ENCODE data around the gene HOXC13. TPM values are rescaled to one million over a fixed set of nuclear protein-coding genes. Genes with fewer than 3 reads are reported as not detected.

Gene HOXC13
- total RNA-seq, 1 experiment from 2014 or later, result 5.3 TPM

- intact Hi-C loops (cut with micrococcal nuclease), result no loop called here
- Mint-ChIP-seq H3K27ac (ENCODE audit: low read depth, unreplicated experiment) (no peak overlapping the region), H3K4me3 (ENCODE audit: unreplicated experiment) (no peak overlapping the region), H3K4me1 (ENCODE audit: insufficient read depth, unreplicated experiment) (peaks cover 24% of the 10 kb centered on the region), H3K27me3 (ENCODE audit: insufficient read depth, unreplicated experiment) (peaks cover 7% of the 10 kb centered on the region), H3K36me3 (ENCODE audit: insufficient read depth, unreplicated experiment) (no peaks in the 10 kb centered on the region), H3K9me3 (ENCODE audit: unreplicated experiment) (no peaks in the 10 kb centered on the region)
- DNase-seq (ENCODE audit: unreplicated experiment), result no peak
- POLR2A ChIA-PET, result interaction anchor here (0.7 to 2.7 kb wide), 3 partner anchors 8 to 221 kb away, joined by 3 to 12 read pairs (median 4); partner anchors contain the start of gene HOXC9
- TF ChIP-seq CTCF (IDR thresholded peaks at IDR 0.05; ENCODE audit: unreplicated experiment), result no peak
- no TSS peak for BruUV-seq (replicated peaks)
- CTCF ChIA-PET, result interaction anchor here (0.5 to 3.1 kb wide), 13 partner anchors 51 to 289 kb away, joined by 3 to 16 read pairs (median 6); no protein-coding TSS in a partner anchor
Measured at GRCh38 chr12:53991077-53991460, 52.4 kb downstream of the HOXC13 start.

- intact Hi-C loops (cut with micrococcal nuclease), result no loop called here
- H3K9me3 Mint-ChIP-seq (ENCODE audit: unreplicated experiment), result no peaks in the 10 kb centered on the region
- no peak for TF ChIP-seq CTCF (IDR thresholded peaks at IDR 0.05; ENCODE audit: unreplicated experiment)
- ChIA-PET POLR2A (interaction anchor here (1.0 to 2.7 kb wide), 2 partner anchors 7 to 25 kb away, joined by 3 to 12 read pairs; partner anchors contain the start of gene HOXC9), CTCF (interaction anchor here (0.6 to 3.1 kb wide), 5 partner anchors 40 to 246 kb away, joined by 3 to 16 read pairs (median 4); partner anchors contain the start of gene HOXC5)
- no TSS peak for BruUV-seq (replicated peaks)
- no peak overlapping the region for H3K4me3 Mint-ChIP-seq (ENCODE audit: unreplicated experiment)
- H3K4me1 Mint-ChIP-seq (ENCODE audit: insufficient read depth, unreplicated experiment), result peaks cover 24% of the 10 kb centered on the region
- H3K27ac Mint-ChIP-seq (ENCODE audit: low read depth, unreplicated experiment), result no peak overlapping the region
- H3K27me3 Mint-ChIP-seq (ENCODE audit: insufficient read depth, unreplicated experiment), result peaks cover 7% of the 10 kb centered on the region
- DNase-seq (ENCODE audit: unreplicated experiment), result no peak
- no peaks in the 10 kb centered on the region for H3K36me3 Mint-ChIP-seq (ENCODE audit: insufficient read depth, unreplicated experiment)
Measured at GRCh38 chr12:53992377-53992889, 53.8 kb downstream of the HOXC13 start.

- TF ChIP-seq CTCF (IDR thresholded peaks at IDR 0.05; ENCODE audit: unreplicated experiment), result no peak
- no peaks in the 10 kb centered on the region for H3K9me3 Mint-ChIP-seq (ENCODE audit: unreplicated experiment)
- intact Hi-C loops (cut with micrococcal nuclease), result no loop called here
- H3K36me3 Mint-ChIP-seq (ENCODE audit: insufficient read depth, unreplicated experiment), result no peaks in the 10 kb centered on the region
- H3K4me1 Mint-ChIP-seq (ENCODE audit: insufficient read depth, unreplicated experiment), result peaks cover 21% of the 10 kb centered on the region
- no TSS peak for BruUV-seq (replicated peaks)
- H3K27me3 Mint-ChIP-seq (ENCODE audit: insufficient read depth, unreplicated experiment), result peaks cover 7% of the 10 kb centered on the region
- no peak for DNase-seq (ENCODE audit: unreplicated experiment)
- ChIA-PET POLR2A (interaction anchor here (0.6 kb wide), 1 partner anchor 20 kb away, joined by 3 read pairs; no protein-coding TSS in a partner anchor), CTCF (interaction anchor here (1.1 kb wide), 1 partner anchor 209 kb away, joined by 3 read pairs; no protein-coding TSS in a partner anchor)
- H3K27ac Mint-ChIP-seq (ENCODE audit: low read depth, unreplicated experiment), result no peak overlapping the region
- no peak overlapping the region for H3K4me3 Mint-ChIP-seq (ENCODE audit: unreplicated experiment)
Measured at GRCh38 chr12:53993162-53994008, 54.8 kb downstream of the HOXC13 start.

GRCh38 chr12:53994009-53994263 lies 55.3 kb downstream of the HOXC13 start:
- BruUV-seq (replicated peaks), result no TSS peak
- no peak for DNase-seq (ENCODE audit: unreplicated experiment)
- Mint-ChIP-seq H3K9me3 (ENCODE audit: unreplicated experiment) (no peaks in the 10 kb centered on the region), H3K27ac (ENCODE audit: low read depth, unreplicated experiment) (no peak overlapping the region), H3K36me3 (ENCODE audit: insufficient read depth, unreplicated experiment) (no peaks in the 10 kb centered on the region), H3K4me1 (ENCODE audit: insufficient read depth, unreplicated experiment) (peaks cover 15% of the 10 kb centered on the region), H3K27me3 (ENCODE audit: insufficient read depth, unreplicated experiment) (peaks cover 7% of the 10 kb centered on the region), H3K4me3 (ENCODE audit: unreplicated experiment) (no peak overlapping the region)
- POLR2A ChIA-PET, result no interaction called here
- TF ChIP-seq CTCF (IDR thresholded peaks at IDR 0.05; ENCODE audit: unreplicated experiment), result no peak
- CTCF ChIA-PET, result no interaction called here
- intact Hi-C loops (cut with micrococcal nuclease), result no loop called here

Data from MCF 10A (cell line).